Stimulated activated naive B cell treated with anti-CD40 and anti-IgM and Interleukin-4, amounts not matched to agents 10 μg/mL and 1 μg/mL and 100 μg/mL, for 72 hours (primary cell): ENCODE measurements around the gene VPS16.
"Not testable (repeated sequence)": the region's sequence is repeated elsewhere in the genome, so short reads cannot be mapped to it uniquely, and the experiment has no call there.

Experiments used
- ATAC-seq, 2 donors: fragments of 150-1000 bp; cut with Tn5 transposase; replicated peaks; 2 replicates each; pipeline ENCODE4 v1.10.0; 2021; ENCODE audit warnings: moderate library complexity in 1 of 2
- DNase-seq: peaks from one replicate; pipeline ENCODE4 v3.0.0; 2021
- H3K27ac Mint-ChIP-seq: one replicate; pipeline ENCODE4 v1.8.0; 2022; ENCODE audit warnings: mild to moderate bottlenecking, mixed read lengths
- H3K27me3 Mint-ChIP-seq, 2 donors: one replicate each; pipeline ENCODE4 v1.8.0; 2022; ENCODE audit warnings: mixed read lengths in 2 of 2
- H3K36me3 Mint-ChIP-seq, 2 donors: one replicate each; pipeline ENCODE4 v1.8.0; 2022; ENCODE audit warnings: mixed read lengths in 2 of 2, mild to moderate bottlenecking in 1 of 2
- H3K4me1 Mint-ChIP-seq, 2 donors: one replicate each; pipeline ENCODE4 v1.8.0; 2022; ENCODE audit warnings: mixed read lengths in 2 of 2, mild to moderate bottlenecking in 1 of 2
- H3K4me3 Mint-ChIP-seq, 2 donors: one replicate each; pipeline ENCODE4 v1.8.0; 2022; ENCODE audit warnings: mild to moderate bottlenecking in 2 of 2, mixed read lengths in 2 of 2, moderate library complexity in 1 of 2
- H3K9me3 Mint-ChIP-seq, 2 donors: one replicate each; pipeline ENCODE4 v1.8.0; 2022; ENCODE audit warnings: mixed read lengths in 2 of 2, mild to moderate bottlenecking in 1 of 2

The VPS16 gene

DNA sequence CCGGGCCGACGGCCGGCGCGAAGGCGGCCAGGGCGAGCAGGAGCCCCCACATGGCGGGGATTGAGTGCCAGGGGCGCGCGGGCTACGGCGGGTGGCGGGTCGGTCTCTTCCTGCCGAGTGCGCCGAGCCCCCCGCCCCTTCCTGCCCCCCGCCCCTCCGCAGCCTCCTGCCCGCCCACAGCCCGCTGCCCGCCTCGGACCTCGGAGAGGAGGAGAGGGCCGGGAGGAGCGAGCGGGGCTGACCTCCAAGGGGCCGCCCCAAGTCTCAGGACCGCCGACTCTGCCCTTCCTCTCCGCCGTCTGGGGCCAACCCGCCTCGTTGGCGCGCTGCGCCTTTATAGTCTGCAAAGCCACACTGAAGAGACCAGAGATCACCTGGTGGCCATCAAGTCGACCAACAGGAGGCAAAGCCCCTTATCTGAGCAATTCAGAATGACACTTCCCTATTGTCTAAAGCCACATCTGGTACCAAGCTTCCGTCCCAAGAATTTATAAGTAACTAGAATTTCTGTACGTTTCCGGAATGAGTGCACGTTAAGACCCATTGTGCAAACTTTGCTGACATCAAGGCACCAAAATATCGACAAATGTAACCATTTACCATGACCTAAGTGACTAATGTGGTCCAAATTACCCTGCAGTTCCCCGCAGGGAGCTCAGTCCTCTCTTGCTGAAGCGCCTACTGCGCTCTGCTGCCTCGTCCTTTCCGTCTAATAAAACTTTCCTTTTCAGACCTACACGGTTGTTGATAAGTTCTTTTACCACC lies 39.8 kb upstream of the VPS16 start, which contains the start of gene CPXM1:
Gene CPXM1 (minus strand): TSS at position 107 of the 765 bp plus-strand sequence. CDS start 55 bp downstream, at position 52.
- no peaks in the 10 kb centered on the region for H3K9me3 Mint-ChIP-seq
- peaks cover 0 to 2% of the 10 kb centered on the region in 2 donors for H3K36me3 Mint-ChIP-seq
- peaks cover 49 to 76% of the 10 kb centered on the region in 2 donors for H3K27me3 Mint-ChIP-seq
- H3K4me1 Mint-ChIP-seq, result peaks cover 23 to 33% of the 10 kb centered on the region in 2 donors
- H3K4me3 Mint-ChIP-seq, result peak within 1 kb of the TSS; percentile 84 to 88
- peak; percentile 80 for ATAC-seq
- H3K27ac Mint-ChIP-seq, result peak within 1 kb of the TSS; percentile 90
- DNase-seq, result peak; percentile 49

DNA sequence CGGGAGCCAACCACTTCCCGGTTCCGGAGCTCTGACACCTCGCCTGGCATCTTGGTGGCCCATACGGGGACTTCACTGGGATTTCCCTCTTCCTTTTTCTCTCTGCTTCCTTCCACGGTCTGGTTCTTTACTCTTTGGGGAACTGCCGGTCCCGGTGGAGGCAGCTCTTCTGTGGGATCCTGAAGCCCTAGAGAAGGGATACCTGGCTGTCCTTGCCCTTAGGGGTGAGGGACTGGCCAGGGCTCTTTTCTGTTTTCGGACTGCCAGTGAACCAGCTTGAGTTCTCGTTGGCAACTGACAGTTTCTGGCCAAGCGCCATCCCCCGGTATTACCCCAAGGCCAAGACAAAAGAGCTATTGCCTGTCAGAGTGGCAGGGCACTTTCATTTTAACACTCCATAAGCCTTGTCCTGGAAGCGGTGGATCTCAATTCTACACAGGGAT lies 39.2 kb upstream of the VPS16 start:
- Mint-ChIP-seq H3K4me1 (peaks cover 23 to 33% of the 10 kb centered on the region in 2 donors), H3K36me3 (peaks cover 0 to 2% of the 10 kb centered on the region in 2 donors), H3K9me3 (no peaks in the 10 kb centered on the region), H3K27ac (peak overlapping the region; percentile 90), H3K4me3 (peak overlapping the region; percentile 66 to 88), H3K27me3 (peaks cover 54 to 82% of the 10 kb centered on the region in 2 donors)
- no peak for DNase-seq
- ATAC-seq, result peak; percentile 6 to 12

DNA sequence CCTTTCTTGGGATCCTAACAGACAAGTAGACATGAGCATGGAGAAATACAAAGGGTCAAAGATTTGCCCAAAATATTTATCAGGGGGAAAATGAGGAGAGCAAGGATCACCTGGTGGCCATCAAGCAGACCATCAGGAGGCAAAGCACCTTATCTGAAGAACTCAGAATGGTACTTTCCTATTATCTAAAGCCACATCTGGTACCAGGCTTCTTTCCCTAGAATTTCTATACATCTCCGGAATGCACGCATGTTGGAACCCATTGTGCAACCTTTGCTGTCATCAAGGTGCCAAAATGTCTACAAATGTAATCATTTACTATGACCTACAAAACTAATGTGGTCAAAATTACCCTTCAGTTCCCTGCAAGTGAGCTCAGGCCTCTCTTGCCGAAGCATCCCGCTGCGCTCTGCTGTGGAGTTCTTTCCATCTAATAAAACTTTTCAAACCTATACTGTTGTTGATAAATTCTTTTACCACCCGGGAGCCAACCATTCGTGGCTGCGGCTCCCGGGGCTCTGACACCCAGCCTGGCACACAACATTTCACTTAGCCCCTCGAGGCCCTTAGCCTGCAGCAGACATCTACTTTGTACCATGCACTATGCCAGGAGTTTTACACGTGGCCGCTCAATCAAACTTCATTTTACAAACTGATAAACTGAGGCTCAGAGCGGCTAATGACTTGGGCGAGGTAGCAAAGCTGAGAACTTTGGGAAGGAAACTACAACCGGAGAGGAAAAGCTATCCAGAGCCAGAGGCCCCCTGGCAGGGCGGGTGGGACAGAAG lies 36.3 kb upstream of the VPS16 start:
- Mint-ChIP-seq H3K27me3 (peaks cover 55 to 78% of the 10 kb centered on the region in 2 donors), H3K4me3 (no peak overlapping the region), H3K4me1 (peaks cover 19 to 26% of the 10 kb centered on the region in 2 donors), H3K27ac (no peak overlapping the region), H3K36me3 (no peaks in the 10 kb centered on the region), H3K9me3 (no peaks in the 10 kb centered on the region)
- DNase-seq (no peak), ATAC-seq (no peak)

DNA sequence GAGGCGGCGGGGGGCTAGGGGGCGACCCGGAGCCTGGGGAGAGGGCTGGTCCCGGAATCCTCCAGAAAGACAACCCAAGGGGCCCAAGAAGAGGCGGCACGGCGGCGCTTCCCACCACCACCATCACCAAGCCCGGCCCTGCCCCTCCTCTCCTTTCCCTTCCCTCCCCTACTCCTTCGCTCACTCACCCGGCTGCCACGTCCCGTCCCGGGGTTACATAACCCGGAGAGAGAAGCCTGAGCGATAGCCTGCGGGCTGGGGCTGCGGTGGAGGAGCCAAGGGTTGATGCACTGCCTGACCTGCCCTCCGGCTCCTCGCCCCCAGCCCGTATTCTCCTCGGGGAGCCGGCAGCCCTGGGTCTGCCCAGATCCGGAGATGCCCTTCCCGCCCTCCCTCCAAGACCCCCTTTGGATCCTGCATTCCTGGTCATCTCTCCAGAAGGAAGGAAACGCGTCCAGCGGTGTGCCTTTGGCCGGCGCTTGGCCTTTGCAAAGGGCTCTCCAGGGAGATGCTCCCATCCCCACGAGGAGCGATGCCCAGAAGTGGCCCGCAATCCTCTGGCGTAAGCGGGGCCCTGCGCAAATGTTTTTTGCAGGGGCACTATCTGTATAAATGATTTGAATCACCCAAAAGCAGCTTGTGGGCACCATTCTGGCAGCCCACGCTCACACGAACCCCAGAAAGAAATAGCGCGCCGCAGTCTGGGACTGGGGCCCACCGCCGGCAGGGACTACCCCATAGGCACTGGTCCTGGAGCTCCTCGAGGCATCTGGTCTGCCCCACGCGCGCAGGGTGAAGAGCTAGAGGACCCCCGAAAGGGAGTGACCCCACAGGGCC lies 35.5 kb upstream of the VPS16 start:
- ATAC-seq (no peak), DNase-seq (no peak)
- no peaks in the 10 kb centered on the region for H3K36me3 Mint-ChIP-seq
- no peak overlapping the region for H3K27ac Mint-ChIP-seq
- H3K27me3 Mint-ChIP-seq, result peaks cover 47 to 73% of the 10 kb centered on the region in 2 donors
- no peak overlapping the region for H3K4me3 Mint-ChIP-seq
- H3K4me1 Mint-ChIP-seq, result peaks cover 11 to 18% of the 10 kb centered on the region in 2 donors
- H3K9me3 Mint-ChIP-seq, result no peaks in the 10 kb centered on the region

DNA sequence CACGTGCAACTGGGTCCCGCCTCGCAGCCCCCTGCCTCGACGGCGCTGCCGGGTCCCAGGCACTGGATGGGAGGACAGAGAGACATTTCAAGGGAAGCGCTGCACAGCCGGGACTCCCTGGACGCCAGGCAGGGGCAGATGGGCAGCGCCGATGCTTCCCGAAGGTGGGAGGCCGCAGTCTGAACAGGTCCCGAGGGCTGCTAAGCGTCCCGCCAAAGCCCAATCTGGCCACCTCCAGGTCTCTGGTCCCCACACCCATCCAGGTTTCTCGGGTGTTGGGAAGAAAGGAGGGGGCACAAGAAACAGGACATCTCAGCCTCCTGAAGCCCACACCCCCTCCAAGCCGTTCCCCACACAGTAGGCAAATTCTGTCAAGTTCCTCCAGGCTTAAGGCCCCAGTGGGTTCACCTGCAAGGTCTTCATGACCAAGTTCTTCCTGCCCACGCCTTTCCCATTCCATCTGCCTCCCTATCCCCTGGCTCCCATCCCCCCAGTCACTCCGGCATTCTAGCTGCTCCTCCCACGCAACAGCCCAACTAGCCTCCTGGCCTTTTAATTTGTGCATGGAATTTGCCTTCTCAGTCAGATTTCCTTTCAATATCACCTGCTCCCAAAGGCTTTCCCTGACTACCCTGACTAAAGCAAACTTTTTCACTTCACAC lies 34.7 kb upstream of the VPS16 start:
- Mint-ChIP-seq H3K4me1 (peaks cover 8 to 12% of the 10 kb centered on the region in 2 donors), H3K27ac (no peak overlapping the region), H3K36me3 (no peaks in the 10 kb centered on the region), H3K9me3 (no peaks in the 10 kb centered on the region), H3K27me3 (peaks cover 44 to 72% of the 10 kb centered on the region in 2 donors), H3K4me3 (no peak overlapping the region)
- ATAC-seq (no peak), DNase-seq (no peak)

DNA sequence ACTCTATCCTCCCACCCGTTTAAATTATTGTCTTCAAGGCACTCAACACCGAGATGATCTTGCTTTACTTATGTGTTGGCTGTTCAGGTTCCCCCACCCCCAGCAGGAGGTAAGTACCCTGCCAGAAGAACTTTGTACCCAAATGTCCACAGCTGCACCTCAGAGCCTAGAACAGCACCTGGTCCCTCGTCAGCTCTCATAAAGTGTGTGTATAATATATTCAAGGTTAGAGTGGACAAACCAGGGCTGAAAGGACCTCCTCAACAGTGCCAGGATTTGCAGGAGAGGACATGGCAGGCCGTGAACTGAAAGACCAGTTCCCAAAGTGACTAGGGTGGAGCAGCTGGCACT lies 34.2 kb upstream of the VPS16 start:
- Mint-ChIP-seq H3K27me3 (peaks cover 42 to 71% of the 10 kb centered on the region in 2 donors), H3K36me3 (no peaks in the 10 kb centered on the region), H3K27ac (no peak overlapping the region), H3K4me1 (peaks cover 3 to 7% of the 10 kb centered on the region in 2 donors), H3K4me3 (no peak overlapping the region), H3K9me3 (no peaks in the 10 kb centered on the region)
- DNase-seq (no peak), ATAC-seq (no peak)

DNA sequence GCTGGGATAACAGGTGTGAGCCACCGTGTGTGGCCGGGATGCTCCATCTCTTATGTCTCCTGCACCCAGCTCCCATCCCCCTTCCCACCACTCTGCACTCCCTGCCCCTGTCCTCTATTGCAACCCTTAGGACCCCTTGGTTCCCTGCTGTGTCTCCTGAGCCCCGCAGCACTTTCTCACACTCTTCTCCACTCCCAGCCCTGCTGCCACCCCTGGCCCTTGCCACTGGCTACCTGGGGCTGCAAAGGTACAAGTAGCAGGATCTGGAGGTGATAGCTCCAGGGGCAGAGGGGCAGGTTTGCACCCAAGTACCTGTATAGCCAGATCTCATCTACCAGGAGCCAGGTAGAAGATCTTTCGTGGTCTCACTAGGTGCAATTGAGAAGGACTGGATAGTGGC lies 33.5 kb upstream of the VPS16 start:
- H3K36me3 Mint-ChIP-seq, result no peaks in the 10 kb centered on the region
- H3K27me3 Mint-ChIP-seq, result peaks cover 47 to 72% of the 10 kb centered on the region in 2 donors
- H3K9me3 Mint-ChIP-seq, result peaks cover 0 to 1% of the 10 kb centered on the region in 2 donors
- DNase-seq, result no peak
- peaks cover 1 to 5% of the 10 kb centered on the region in 2 donors for H3K4me1 Mint-ChIP-seq
- H3K27ac Mint-ChIP-seq, result no peak overlapping the region
- ATAC-seq, result no peak
- H3K4me3 Mint-ChIP-seq, result no peak overlapping the region

DNA sequence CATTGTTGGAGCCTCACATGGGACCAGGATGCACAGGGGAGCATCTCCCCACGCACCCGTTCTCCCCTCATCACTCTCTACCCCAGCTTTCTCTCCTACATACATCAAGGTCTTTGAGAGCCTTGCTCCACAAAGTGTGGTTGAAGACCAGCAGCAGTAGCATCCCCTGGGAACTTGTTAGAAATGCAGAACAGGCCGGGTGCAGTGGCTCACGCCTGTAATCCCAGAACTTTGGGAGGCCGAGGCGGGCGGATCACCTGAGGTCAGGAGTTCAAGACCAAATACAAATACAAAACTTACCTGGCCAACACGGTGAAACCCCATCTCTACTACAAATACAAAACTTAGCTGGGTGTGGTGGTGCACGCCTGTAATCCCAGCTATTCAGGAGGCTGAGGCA lies 32.6 kb upstream of the VPS16 start:
- not testable (repeated sequence) for ATAC-seq, H3K9me3 Mint-ChIP-seq, H3K27ac Mint-ChIP-seq, H3K36me3 Mint-ChIP-seq, DNase-seq, H3K4me3 Mint-ChIP-seq, H3K4me1 Mint-ChIP-seq
- H3K27me3 Mint-ChIP-seq, result peaks cover 49 to 73% of the 10 kb centered on the region in 2 donors

DNA sequence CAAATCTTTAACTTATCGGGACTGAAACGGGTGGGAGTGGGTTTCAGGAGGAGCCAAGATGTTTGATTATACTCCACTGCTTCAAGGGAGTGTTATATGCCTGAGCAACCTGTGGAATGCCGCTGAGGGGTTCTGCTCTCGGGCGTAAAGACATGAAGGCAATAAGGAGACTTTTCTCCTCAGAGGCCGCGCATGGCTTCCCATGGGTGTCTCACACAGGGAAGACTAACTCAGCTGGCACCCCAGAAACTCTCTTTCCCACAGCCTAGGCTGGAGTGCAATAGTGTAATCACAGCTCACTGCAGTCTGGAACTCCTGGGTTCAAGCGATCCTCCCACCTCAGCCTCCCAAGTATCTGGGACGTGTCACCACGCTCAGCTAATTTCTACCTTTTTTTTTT lies 30.9 kb upstream of the VPS16 start:
- Mint-ChIP-seq H3K4me3 (no peak overlapping the region), H3K27ac (no peak overlapping the region), H3K27me3 (peaks cover 50 to 77% of the 10 kb centered on the region in 2 donors), H3K9me3 (peaks cover 3 to 8% of the 10 kb centered on the region in 2 donors), H3K4me1 (peaks cover 0 to 5% of the 10 kb centered on the region in 2 donors), H3K36me3 (peaks cover 0 to 2% of the 10 kb centered on the region in 2 donors)
- DNase-seq (no peak), ATAC-seq (no peak)

DNA sequence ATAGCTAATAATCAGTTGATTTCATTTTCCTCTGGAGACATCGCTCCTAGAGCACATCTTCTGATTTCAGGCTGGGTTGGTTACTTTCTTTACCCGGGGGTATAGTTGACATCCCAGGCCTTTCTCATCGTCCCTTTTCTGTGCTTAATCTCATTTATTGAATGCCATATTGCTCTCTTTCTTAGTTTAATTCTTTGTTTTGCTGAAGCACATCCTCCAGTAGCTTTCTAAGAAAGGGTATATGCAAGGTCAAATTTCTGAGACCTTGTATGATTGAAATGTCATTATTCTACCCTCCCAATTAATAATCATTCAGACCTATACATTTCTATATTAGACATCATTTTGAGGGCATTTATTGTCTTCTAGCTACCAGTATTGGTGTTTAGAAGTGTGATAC lies 28.4 kb upstream of the VPS16 start:
- no peak overlapping the region for H3K27ac Mint-ChIP-seq
- peaks cover 36 to 79% of the 10 kb centered on the region in 2 donors for H3K27me3 Mint-ChIP-seq
- H3K4me3 Mint-ChIP-seq, result no peak overlapping the region
- H3K9me3 Mint-ChIP-seq, result peaks cover 3 to 8% of the 10 kb centered on the region in 2 donors
- H3K4me1 Mint-ChIP-seq, result peaks cover 0 to 5% of the 10 kb centered on the region in 2 donors
- DNase-seq (no peak), ATAC-seq (no peak)
- H3K36me3 Mint-ChIP-seq, result peaks cover 0 to 2% of the 10 kb centered on the region in 2 donors

DNA sequence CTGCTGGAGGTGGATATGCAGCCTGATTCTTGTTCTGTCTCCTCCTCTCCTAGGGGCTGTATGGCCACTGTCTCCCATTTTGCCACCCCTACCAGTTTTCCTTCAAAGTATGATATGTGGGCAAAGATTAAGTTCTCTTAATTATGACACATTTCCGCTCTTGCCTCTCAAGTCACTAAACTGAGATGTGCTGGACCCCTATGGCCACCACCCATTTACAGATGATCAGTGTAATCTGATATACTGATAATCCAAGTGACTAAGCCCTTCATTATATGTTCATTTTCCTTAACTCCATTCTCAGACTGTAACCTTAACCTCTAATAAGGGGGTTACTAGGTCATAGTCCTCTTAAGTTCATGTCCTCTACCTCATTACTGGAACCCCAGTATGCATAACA lies 26.5 kb upstream of the VPS16 start:
- H3K36me3 Mint-ChIP-seq, result peaks cover 0 to 2% of the 10 kb centered on the region in 2 donors
- no peak for ATAC-seq
- peaks cover 3 to 8% of the 10 kb centered on the region in 2 donors for H3K9me3 Mint-ChIP-seq
- H3K4me3 Mint-ChIP-seq, result no peak overlapping the region
- H3K27me3 Mint-ChIP-seq, result peaks cover 43 to 80% of the 10 kb centered on the region in 2 donors
- no peak for DNase-seq
- H3K27ac Mint-ChIP-seq, result no peak overlapping the region
- peaks cover 0 to 2% of the 10 kb centered on the region in 2 donors for H3K4me1 Mint-ChIP-seq

DNA sequence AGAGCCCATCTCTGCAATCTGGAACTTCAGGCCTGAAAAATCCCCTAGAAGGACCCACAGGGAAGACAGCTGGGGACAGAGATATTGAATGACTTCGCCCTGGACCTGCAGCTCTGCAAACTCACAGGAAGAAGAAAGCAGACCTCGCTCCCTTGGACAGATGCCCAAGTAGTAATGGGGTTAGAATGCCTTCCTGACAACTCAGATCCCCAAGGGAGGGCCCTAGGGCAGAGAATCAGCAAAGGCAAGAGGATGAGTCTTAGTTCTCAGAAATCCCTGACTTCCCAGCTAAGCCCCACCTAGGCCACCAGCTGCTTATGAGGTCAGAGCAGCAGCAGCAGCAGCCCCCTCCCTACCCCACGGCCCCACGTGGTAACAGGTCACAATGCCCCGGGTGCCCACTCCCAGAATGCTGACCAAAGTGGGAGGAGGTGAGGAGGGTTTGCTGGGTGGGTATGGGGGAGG lies 25.9 kb upstream of the VPS16 start, which contains the start of gene C20orf141:
Gene C20orf141 (plus strand): TSS at position 401 of the 465 bp plus-strand sequence. CDS start 198 bp downstream, outside the sequence.
- H3K27ac Mint-ChIP-seq, result no peak within 1 kb of the TSS
- H3K27me3 Mint-ChIP-seq, result peaks cover 42 to 79% of the 10 kb centered on the region in 2 donors
- DNase-seq (no peak), ATAC-seq (no peak)
- H3K9me3 Mint-ChIP-seq, result peaks cover 3 to 8% of the 10 kb centered on the region in 2 donors
- no peaks in the 10 kb centered on the region for H3K4me1 Mint-ChIP-seq
- no peak within 1 kb of the TSS for H3K4me3 Mint-ChIP-seq
- peaks cover 0 to 2% of the 10 kb centered on the region in 2 donors for H3K36me3 Mint-ChIP-seq

DNA sequence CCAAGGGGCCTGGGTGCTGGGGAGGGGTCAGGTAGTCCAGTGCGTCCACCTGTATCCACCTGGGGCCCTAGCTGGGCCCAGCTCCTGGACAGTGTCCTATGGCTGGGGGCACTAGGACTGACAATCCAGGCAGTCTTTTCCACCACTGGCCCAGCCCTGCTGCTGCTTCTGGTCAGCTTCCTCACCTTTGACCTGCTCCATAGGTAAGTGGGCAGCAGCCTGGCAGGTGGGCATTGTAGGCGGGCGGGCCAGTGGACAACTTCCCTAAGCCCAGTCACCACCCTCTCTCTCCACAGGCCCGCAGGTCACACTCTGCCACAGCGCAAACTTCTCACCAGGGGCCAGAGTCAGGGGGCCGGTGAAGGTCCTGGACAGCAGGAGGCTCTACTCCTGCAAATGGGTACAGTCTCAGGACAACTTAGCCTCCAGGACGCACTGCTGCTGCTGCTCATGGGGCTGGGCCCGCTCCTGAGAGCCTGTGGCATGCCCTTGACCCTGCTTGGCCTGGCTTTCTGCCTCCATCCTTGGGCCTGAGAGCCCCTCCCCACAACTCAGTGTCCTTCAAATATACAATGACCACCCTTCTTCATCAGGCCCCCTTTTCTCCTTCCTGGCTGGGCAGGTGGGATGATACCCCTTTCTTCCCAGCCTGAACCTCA lies 25.2 kb upstream of the VPS16 start:
- H3K9me3 Mint-ChIP-seq, result peaks cover 3 to 8% of the 10 kb centered on the region in 2 donors
- H3K4me3 Mint-ChIP-seq, result no peak overlapping the region
- H3K27ac Mint-ChIP-seq, result no peak overlapping the region
- H3K4me1 Mint-ChIP-seq, result peaks cover 0 to 2% of the 10 kb centered on the region in 2 donors
- H3K36me3 Mint-ChIP-seq, result peaks cover 0 to 2% of the 10 kb centered on the region in 2 donors
- peaks cover 50 to 84% of the 10 kb centered on the region in 2 donors for H3K27me3 Mint-ChIP-seq
- no peak for DNase-seq
- ATAC-seq, result no peak
